Measurements from ENCODE around the gene PKMYT1. TPM values are rescaled to one million over a fixed set of nuclear protein-coding genes. Genes with fewer than 3 reads are reported as not detected.

PKMYT1 gene
- total and polyA plus RNA-seq, 2 of the 4 experiments (the other 2 are of a cell fraction) = 1.8 to 14.9 TPM

DNA sequence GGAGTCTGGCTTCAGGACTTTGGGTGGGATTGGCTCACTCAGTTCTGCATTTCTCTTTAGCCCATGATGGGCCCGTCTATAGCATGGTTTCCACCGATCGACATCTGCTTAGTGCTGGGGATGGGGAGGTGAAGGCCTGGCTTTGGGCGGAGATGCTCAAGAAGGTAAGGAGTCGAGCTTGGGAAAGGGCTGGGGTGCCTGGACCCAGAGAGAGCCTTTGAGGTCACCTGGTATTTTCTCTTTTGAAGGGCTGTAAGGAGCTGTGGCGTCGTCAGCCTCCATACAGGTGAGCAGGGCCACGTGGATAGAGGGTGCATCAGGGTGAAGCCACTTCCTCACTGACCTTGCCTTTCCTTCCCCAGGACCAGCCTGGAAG, 45.7 kb upstream of the PKMYT1 start:
- in situ Hi-C loops (cut with MboI; ENCODE audit: low sequenced_read_pairs) = no loop called here
- Histone ChIP-seq H3K9ac (ENCODE audit: low read depth, low read length) (no peak overlapping the region), H4K91ac (ENCODE audit: insufficient read depth, low read depth, low read length) (no peak overlapping the region), H3K36me3 (ENCODE audit: control insufficient read depth, insufficient read depth, low read length) (peaks cover 22% of the 10 kb centered on the region), H3K27me3 (ENCODE audit: control insufficient read depth, insufficient read depth, low read length) (peaks cover 13% of the 10 kb centered on the region; the same call in 1 of the 2 replicates), H2AK5ac (ENCODE audit: low read depth, low read length) (no peak overlapping the region), H3K79me1 (ENCODE audit: low read depth in 1 of 2, low read length in 2 of 2) (peaks cover 0 to 19% of the 10 kb centered on the region in 2 experiments; a peak in 2 of 4 replicates), H2AFZ (replicated peaks; ENCODE audit: low read length, poor library complexity) (no peak overlapping the region), H3K56ac (ENCODE audit: extremely low read depth, insufficient read depth, low read length) (no peak overlapping the region), H2BK20ac (ENCODE audit: low read depth, low read length) (no peak overlapping the region), H3K9me3 (ENCODE audit: control insufficient read depth, insufficient read depth, low read length) (no peaks in the 10 kb centered on the region), H3K9me1 (ENCODE audit: insufficient read depth, low read length) (no peaks in the 10 kb centered on the region), H4K8ac (ENCODE audit: low read depth in 2 of 2, low read length in 2 of 2) (no peak overlapping the region), H3K4me3 (ENCODE audit: insufficient read depth, low read depth, low read length) (no peak overlapping the region), H3K4me1 (ENCODE audit: control insufficient read depth, insufficient read depth, low read length) (peaks cover 9% of the 10 kb centered on the region), H2BK15ac (ENCODE audit: low read depth, low read length) (no peak overlapping the region), H3K27ac (ENCODE audit: insufficient read depth, low read length) (no peak overlapping the region), H2BK120ac (ENCODE audit: low read depth, low read length) (no peak overlapping the region), H4K5ac (ENCODE audit: low read depth, low read length) (no peak overlapping the region), H3K18ac (ENCODE audit: low read depth, low read length) (no peak overlapping the region), H2AK9ac (replicated peaks; ENCODE audit: low read depth, low read length, poor library complexity) (no peak overlapping the region), H3K4ac (ENCODE audit: low read depth, low read length) (no peak overlapping the region), H2BK5ac (ENCODE audit: low read depth, low read length, poor library complexity, severe bottlenecking) (no peak overlapping the region), H3K23ac (ENCODE audit: low read depth, low read length) (no peak overlapping the region), H4K20me1 (ENCODE audit: insufficient read depth, low read length) (peaks cover 32% of the 10 kb centered on the region), H3K14ac (replicated peaks; ENCODE audit: low read depth, low read length) (no peak overlapping the region), H3K4me2 (ENCODE audit: low read depth, low read length) (no peak overlapping the region)
- ChIA-PET CTCF (interaction anchor here (0.8 kb wide), 1 partner anchor 22 kb away, joined by 5 read pairs; no protein-coding TSS in a partner anchor), POLR2A (ENCODE audit: unreplicated experiment) (no interaction called here)
- WGBS, 2 experiments (ENCODE audit: extremely low coverage in 2 of 2, insufficient read length in 1 of 2) = no CpG with 5 or more reads among the region's 8 CpGs
- no peak for TF ChIP-seq CEBPB (IDR thresholded peaks at IDR 0.05; ENCODE audit: low read depth, low read length)
- BruUV-seq (replicated peaks) = no TSS peak
- dilution Hi-C loops (cut with HindIII; ENCODE audit: low sequenced_read_pairs, unreplicated experiment) = no loop called here
- intact Hi-C loops (cut with micrococcal nuclease) = no loop called here
- ATAC-seq (ENCODE audit: low read depth) = no peak
- no peak for DNase-seq
